Psoas muscle (tissue), 8 donors: ENCODE measurements around the gene ZFC3H1. TPM values are rescaled to one million over a fixed set of nuclear protein-coding genes. Genes with fewer than 3 reads are reported as not detected.

Experiments used
- ATAC-seq, 4 donors: fragments of 200-7000 bp; cut with Tn5 transposase; one replicate each; pipeline ENCODE4 v1.9.1; 2020; ENCODE audit warnings: moderate library complexity in 3 of 4, mild to moderate bottlenecking in 2 of 4
- DNase-seq, 2 donors: peaks; one replicate each; pipeline ENCODE4 v3.0.0-alpha.2; 2020
- H3K27ac ChIP-seq: fragments of 200-600 bp; one replicate; pipeline ENCODE4 v1.8.0; 2022
- H3K27me3 ChIP-seq, 3 donors: fragments of 200-600 bp in 1 of 3; one replicate each; pipeline versions ENCODE4 v1.6.1 to v1.8.0; 2013 to 2022; ENCODE audit warnings: low read length in 2 of 3, mild to moderate bottlenecking in 2 of 3, moderate library complexity in 1 of 3; ENCODE audit not compliant: insufficient read depth in 3 of 3
- H3K36me3 ChIP-seq, 2 donors: fragments of 200-600 bp in 1 of 2; one replicate each; pipeline versions ENCODE4 v1.6.1 to v1.8.0; 2013 to 2022; ENCODE audit warnings: low read depth in 1 of 2, mild to moderate bottlenecking in 1 of 2, moderate library complexity in 1 of 2; ENCODE audit not compliant: insufficient read depth in 1 of 2
- H3K4me1 ChIP-seq: fragments of 200-600 bp; one replicate; pipeline ENCODE4 v1.8.0; 2022
- H3K4me3 ChIP-seq: fragments of 200-600 bp; one replicate; pipeline ENCODE4 v1.8.0; 2022; ENCODE audit warnings: mild to moderate bottlenecking
- H3K9me3 ChIP-seq: fragments of 200-600 bp; one replicate; pipeline ENCODE4 v1.8.0; 2022
- CTCF ChIP-seq: fragments of 200-600 bp; IDR thresholded peaks from one replicate; pipeline ENCODE4 v1.8.0; 2022; ENCODE audit warnings: antibody characterized with exemption
- WGBS, 3 donors: extraction: QIAGEN DNeasy Blood & Tissue Kit; methylation state at CpG; one replicate each; pipeline versions ENCODE4 v1.1.6 to v1.1.7; 2013; 5-methylcytosine and 5-hydroxymethylcytosine counted together
- intact Hi-C, 2 donors: fragments of 100-400 bp; cut with DNase I; formaldehyde crosslinking; loops; one replicate each; pipeline versions ENCODE4 v1.11.0 to v1.14.2; 2022
- polyA plus RNA-seq, 3 donors: library from polyadenylated mRNA; stranded (reverse); fragments of 200-250 nt; gene quantifications; one replicate each; pipeline ENCODE4 v1.2.3, GENCODE V29; 2013
- total RNA-seq, 4 donors: library from RNA; stranded (reverse); fragmentation: NEBNext Ultra II Directional in 2 of 4; extraction: Animal tissue kit (Norgen Biotek cat#: 25700) in 2 of 4; gene quantifications; one replicate each; pipeline versions ENCODE4 v1.2.1 to v1.2.4, GENCODE V29; 2021 to 2023
- donor health status: healthy with polysubstance abuse.
- donor health status: DM: no; HTN: no; CAD: no; lungs with moderate emphysema.
- donor health status: Bipolar disorder and iron deficiency.
- donor health status: healthy.
- donor health status: DM: yes; HTN: yes; CAD: no.
- donor health status: DM: no; HTN: no; CAD: no.
- donor health status: DM: no; HTN: no; CAD: no.
- donor health status: DM: yes; HTN: yes; CAD: no.

Gene ZFC3H1
- total and polyA plus RNA-seq, 7 donors, result 5.5 to 18.1 (median 13.0) TPM

DNA sequence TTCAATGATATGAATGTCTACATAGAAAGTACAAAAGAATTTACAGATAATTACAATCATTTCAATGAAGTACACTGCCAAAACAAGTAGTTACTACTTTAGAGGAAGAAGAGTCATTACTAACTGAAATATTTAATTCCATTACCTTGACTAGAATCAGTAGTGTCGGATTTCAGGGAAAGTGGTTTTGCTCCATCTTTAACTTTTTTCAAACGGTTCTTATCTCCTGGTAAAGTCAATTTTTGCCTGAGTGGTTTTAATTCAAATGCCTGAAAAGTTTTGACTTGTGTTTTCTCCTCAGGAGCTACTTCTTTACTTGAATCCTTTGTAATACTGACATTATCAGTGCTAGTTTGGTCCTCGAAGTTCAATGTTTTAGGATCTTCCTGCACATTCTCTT, 6.9 kb downstream of the ZFC3H1 start:
- 80 to 89% (median 84%) methylated on average over 3 of the region's 3 CpGs for WGBS, 3 donors
- ATAC-seq, result no peak
- H3K36me3 ChIP-seq, result peaks cover 0 to 86% of the 10 kb centered on the region in 2 donors

DNA sequence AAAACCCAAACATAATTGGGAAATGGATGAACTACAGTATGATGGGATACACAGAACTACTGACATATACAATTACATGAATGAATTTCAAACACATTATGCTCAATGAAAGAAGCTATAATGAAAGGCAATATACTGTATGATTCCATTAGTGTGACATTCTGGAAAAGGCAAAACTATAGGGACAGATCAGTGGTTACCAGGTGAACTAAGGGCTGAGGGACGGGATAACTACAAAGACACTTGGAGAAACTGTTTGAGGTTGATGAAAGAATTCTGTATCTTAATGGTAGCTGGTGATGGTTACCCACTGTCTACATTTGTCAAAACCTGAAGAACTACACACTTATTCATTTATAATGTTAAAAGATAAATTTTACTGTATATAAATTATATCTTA, 7.7 kb downstream of the ZFC3H1 start:
- H3K27me3 ChIP-seq, result no peaks in the 10 kb centered on the region
- no peak overlapping the region for H3K27ac ChIP-seq
- 93 to 95% (median 95%) methylated on average over 1 of the region's 1 CpG for WGBS, 3 donors
- no peak for ATAC-seq
- intact Hi-C loops, result loop anchor here in 1 of 2 donors (5.0 kb wide), 1 partner anchor 34 kb away; no protein-coding TSS in a partner anchor
- no peak for TF ChIP-seq CTCF
- no peak for DNase-seq
- H3K36me3 ChIP-seq, result peaks cover 0 to 86% of the 10 kb centered on the region in 2 donors
- H3K4me3 ChIP-seq, result no peak overlapping the region
- H3K9me3 ChIP-seq, result peaks cover 9% of the 10 kb centered on the region
- peaks cover 14% of the 10 kb centered on the region for H3K4me1 ChIP-seq

More for the DNA sequence above, 6.9 kb downstream of the ZFC3H1 start:
- no peak for TF ChIP-seq CTCF
- Histone ChIP-seq H3K9me3 (peaks cover 9% of the 10 kb centered on the region), H3K27ac (no peak overlapping the region), H3K4me3 (no peak overlapping the region), H3K27me3 (no peaks in the 10 kb centered on the region), H3K4me1 (peaks cover 22% of the 10 kb centered on the region)
- intact Hi-C loops, result loop anchor here in 1 of 2 donors (5.0 kb wide), 1 partner anchor 34 kb away; no protein-coding TSS in a partner anchor
- no peak for DNase-seq

GRCh38 chr12:71655495-71655894, 8.2 kb downstream of the ZFC3H1 start:
- H3K4me3 ChIP-seq, result no peak overlapping the region
- ATAC-seq, result no peak
- no peak for TF ChIP-seq CTCF
- intact Hi-C loops, result loop anchor here in 1 of 2 donors (5.0 kb wide), 1 partner anchor 33 kb away; no protein-coding TSS in a partner anchor
- no peaks in the 10 kb centered on the region for H3K27me3 ChIP-seq
- H3K4me1 ChIP-seq, result peaks cover 10% of the 10 kb centered on the region
- no peak overlapping the region for H3K27ac ChIP-seq
- H3K36me3 ChIP-seq, result peaks cover 0 to 87% of the 10 kb centered on the region in 2 donors
- no peak for DNase-seq
- 77 to 90% (median 78%) methylated on average over 1 of the region's 1 CpG for WGBS, 3 donors
- peaks cover 9% of the 10 kb centered on the region for H3K9me3 ChIP-seq

GRCh38 chr12:71654200-71654599, 9.4 kb downstream of the ZFC3H1 start:
- 79 to 100% (median 87%) methylated on average over 3 of the region's 3 CpGs for WGBS, 3 donors
- ATAC-seq (no peak), DNase-seq (no peak)
- Histone ChIP-seq H3K27me3 (no peaks in the 10 kb centered on the region), H3K4me1 (peaks cover 9% of the 10 kb centered on the region), H3K27ac (no peak overlapping the region), H3K36me3 (peaks cover 0 to 77% of the 10 kb centered on the region in 2 donors), H3K4me3 (no peak overlapping the region), H3K9me3 (peaks cover 9% of the 10 kb centered on the region)
- no peak for TF ChIP-seq CTCF
- intact Hi-C loops, result no loop called here

DNA sequence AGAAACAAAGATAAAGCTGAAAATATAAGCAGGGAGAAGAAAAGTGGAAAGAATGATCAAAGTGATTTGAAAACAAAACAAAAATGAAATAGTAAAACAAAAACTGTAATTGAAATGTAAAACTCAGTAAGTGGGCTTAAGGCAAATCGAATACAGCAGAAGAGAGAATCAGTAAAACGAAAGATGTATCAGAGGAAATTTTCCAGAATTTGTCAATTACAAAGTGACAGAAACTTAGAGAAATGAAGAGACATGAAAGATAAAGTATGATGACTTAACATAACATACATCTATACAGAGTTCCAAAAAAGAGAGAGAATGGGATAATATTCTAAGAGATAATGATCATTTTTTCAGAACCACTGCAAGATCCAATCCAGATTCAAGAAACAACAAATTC, 10.5 kb downstream of the ZFC3H1 start:
- 97 to 100% (median 98%) methylated on average over 2 of the region's 2 CpGs for WGBS, 3 donors
- Histone ChIP-seq H3K27me3 (no peaks in the 10 kb centered on the region), H3K4me3 (no peak overlapping the region), H3K4me1 (peaks cover 9% of the 10 kb centered on the region), H3K9me3 (peaks cover 9% of the 10 kb centered on the region), H3K36me3 (peaks cover 0 to 66% of the 10 kb centered on the region in 2 donors), H3K27ac (no peak overlapping the region)
- TF ChIP-seq CTCF, result no peak
- intact Hi-C loops, result no loop called here
- no peak for ATAC-seq
- no peak for DNase-seq
